D721Med (cell line): ENCODE results near the gene REM2.
"Not testable (repeated sequence)": the region's sequence is repeated elsewhere in the genome, so short reads cannot be mapped to it uniquely, and the experiment has no call there.

Experiments
- DNase-seq: peaks from one replicate; pipeline ENCODE4 v3.0.0; 2011; ENCODE audit warnings: low spot score; ENCODE audit not compliant: insufficient read length
- FAIRE-seq: peaks from 2 replicates; lab custom pipeline; 2011; peaks lifted over from hg19 to GRCh38; lab: Jason Lieb, UNC
- CTCF ChIP-seq: IDR thresholded peaks from 2 replicates; pipeline ENCODE4 v1.5.1; 2012; ENCODE audit warnings: mild to moderate bottlenecking, control low read depth; ENCODE audit not compliant: insufficient read depth; ENCODE audit errors: missing control alignments

The REM2 gene

GRCh38 chr14:22905627-22906026 lies 22.6 kb downstream of the REM2 start:
- DNase-seq = no peak
- FAIRE-seq = no peak
- TF ChIP-seq CTCF = no peak

- no peak for DNase-seq
- no peak for FAIRE-seq
- no peak for TF ChIP-seq CTCF
These were observed 23.1 kb downstream of the REM2 start for GRCh38 chr14:22906073-22906472.

GRCh38 chr14:22907429-22907828 lies 24.4 kb downstream of the REM2 start:
- DNase-seq (no peak), FAIRE-seq (no peak)
- no peak for TF ChIP-seq CTCF

GRCh38 chr14:22908601-22909000 lies 25.6 kb downstream of the REM2 start:
- FAIRE-seq (no peak), DNase-seq (no peak)
- TF ChIP-seq CTCF = no peak

- FAIRE-seq = no peak
- DNase-seq = no peak
- TF ChIP-seq CTCF = no peak
These were observed 27.9 kb downstream of the REM2 start for GRCh38 chr14:22910916-22911315.

GRCh38 chr14:22914836-22915235 lies 31.8 kb downstream of the REM2 start:
- FAIRE-seq, DNase-seq: not testable (repeated sequence)

GRCh38 chr14:22915886-22916521 lies 33.0 kb downstream of the REM2 start:
- no peak for TF ChIP-seq CTCF
- FAIRE-seq (no peak), DNase-seq (no peak)
